Fibroblast of skin of abdomen (primary cell): ENCODE results near the gene TPT1.
A peak's percentile ranks its signal among the peaks of the same experiment; 100 is the strongest.
"Not testable (repeated sequence)": the region's sequence is repeated elsewhere in the genome, so short reads cannot be mapped to it uniquely, and the experiment has no call there.

ENCODE experiments used
- DNase-seq: peaks from one replicate; pipeline ENCODE4 v3.0.0-alpha.2; 2013

The TPT1 gene

DNA sequence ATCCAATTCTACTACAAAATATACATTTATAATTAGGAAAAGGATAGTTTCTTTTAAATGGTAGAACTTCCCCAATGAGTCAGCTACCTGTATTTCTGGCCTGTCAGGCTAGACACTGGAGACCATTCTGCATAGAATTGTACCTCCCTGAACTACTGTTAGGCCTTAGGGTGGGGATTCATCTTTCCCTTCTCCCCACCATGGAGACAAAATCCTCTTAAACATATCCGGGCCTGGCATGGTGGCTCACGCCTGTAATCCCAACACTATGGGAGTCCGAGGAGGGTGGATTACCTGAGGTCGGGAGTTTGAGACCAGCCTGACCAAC lies 24.5 kb upstream of the TPT1 start:
- DNase-seq, result no peak

DNA sequence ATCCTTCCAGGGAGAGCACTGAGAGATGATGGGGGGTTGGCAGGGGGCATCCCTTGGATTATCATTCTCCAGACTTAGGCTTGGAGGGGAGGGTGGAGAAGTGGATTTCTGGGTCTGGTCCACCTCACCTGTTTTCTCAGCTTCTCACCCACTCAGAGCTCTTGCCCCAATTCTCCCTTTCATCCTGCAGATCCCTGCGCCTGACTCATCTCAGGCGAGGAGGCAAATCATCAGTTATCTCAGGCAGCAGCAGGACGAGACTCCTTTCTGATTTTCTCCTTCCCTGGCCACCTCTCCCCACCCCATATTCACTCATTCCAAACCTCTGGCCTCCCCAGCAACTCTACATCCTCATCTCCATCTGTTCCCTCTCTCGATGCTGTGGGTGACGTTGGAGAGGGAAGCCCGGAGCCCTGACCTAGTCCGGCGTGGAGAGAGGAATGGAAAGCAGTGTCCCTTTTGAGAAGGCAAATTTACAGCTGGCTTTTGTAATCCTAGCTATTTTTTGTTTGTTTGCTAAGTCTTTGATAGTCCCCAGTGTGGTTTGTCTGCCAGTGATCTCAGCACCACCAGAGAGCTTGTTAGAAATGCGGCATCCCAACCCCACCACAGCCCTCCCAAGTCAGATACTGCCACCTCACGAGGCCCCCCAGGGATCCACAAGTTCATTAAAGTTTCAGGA lies 24.0 kb upstream of the TPT1 start:
- no peak for DNase-seq

DNA sequence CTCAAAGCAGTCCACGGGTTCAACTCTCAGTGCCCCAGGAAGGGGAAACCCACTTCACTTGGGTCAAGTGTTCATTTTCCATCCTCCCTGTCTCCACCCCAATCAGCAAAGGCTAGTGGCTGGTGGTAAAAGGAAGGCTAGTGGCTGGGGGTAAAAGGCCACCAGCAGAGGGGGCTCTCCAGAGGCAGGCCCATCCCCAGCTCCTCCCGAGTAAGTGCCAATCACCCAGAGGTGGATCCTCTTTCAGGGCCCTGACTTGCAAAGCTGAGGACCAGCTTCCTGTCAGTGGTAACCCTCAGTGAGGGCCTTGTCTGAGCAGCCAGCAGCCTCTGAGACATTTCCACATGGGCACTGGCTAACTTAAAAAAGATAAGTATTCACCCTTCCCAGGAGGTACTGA lies 22.0 kb upstream of the TPT1 start:
- DNase-seq, result no peak

DNA sequence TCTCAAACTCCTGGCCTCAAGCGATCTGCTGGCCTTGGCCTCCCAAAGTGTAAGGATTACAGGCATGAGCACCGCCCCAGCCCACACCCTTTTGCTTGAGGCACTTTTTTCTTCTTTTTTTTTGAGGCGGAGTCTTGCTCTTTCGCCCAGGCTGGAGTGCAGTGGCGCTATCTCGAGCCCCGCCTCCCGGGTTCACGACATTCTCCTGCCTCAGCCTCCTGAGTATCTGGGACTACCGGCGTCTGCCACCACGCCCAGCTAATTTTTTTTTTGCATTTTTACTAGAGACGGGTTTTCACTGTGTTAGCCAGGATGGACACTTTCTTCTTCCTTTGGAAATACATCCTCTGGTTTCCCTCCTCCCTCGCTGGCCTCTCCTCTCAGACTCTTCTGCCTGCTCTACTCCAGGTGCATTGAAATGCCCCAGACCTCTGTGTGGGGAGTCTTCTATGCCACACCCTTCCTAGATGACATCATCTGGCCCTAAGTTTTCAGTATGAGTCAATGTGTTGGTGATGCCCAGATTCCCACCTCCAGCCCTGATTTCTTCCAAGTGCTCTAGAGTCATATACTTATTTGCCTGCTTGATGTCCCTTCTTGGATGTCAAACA lies 20.7 kb upstream of the TPT1 start:
- DNase-seq, result no peak

DNA sequence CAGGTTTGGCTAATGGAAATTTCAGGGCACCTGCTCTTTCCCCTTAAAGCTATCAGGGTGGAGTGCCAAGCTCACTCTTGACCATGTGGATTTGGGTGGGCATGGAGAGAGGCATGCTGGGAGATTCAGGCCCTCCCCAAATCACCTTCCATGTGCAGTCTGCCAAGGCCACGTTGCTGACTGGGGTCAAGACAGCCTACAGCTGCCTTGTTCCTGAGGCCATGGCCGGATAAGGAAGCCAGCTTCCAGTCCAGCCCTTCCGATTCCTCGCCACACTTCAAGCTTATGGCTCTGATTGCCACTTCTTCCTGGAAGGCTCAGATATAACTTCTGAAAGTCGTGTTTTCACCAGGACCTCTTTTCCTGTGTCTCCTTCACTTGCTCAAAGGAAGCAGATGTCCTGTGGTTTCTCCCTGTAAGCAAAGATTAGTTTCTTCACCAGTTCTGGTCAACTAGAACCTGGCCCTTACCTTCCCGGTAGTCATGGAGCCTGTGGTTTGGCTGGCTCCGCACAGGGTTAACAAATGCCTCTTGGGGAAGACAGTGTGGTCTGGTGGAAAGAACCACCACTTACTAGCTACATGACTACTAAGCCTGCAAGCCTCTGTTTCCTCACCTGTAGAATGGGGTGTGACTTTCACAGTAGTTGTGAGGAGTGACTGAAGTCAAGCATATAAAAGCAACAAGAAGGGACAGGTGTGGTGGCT lies 16.1 kb upstream of the TPT1 start:
- no peak for DNase-seq

DNA sequence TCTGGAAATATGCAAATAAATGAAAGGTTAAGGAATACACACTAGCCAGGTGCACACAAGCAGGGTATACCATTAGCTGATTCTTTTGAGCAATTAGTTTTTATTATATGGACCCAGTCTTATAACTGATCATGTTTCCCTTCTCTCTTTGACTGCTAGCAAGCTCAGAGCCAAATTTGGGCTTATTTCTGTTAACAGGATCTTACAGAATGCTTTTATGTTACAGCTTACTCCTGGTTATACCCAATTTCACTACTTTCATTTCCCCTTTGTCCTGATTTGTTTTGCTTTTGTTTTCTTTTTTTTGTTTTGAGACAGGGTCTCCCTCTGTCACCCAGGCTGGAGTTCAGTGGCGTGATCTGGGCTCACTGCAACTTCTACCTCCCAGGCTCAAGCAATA lies 12.9 kb upstream of the TPT1 start:
- no peak for DNase-seq

DNA sequence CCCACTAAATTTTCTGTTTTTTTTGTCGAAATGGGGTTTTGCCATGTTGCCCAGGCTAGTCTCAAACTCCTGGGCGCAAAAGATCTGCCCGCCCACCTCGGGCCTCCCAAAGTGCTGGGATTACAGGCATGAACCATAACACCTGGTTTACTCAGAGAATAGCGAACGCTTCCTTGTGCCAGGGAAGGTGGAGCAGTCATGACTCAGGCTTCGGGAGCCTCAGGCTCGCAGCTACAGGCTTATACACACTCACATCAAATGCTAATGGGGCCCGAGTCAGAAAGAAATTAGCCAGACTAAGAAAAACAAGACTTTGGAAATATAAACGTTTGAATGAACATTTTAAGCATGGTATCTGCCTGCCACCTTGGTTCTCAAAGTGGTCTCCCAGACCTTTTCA lies 11.0 kb upstream of the TPT1 start:
- DNase-seq, result no peak

DNA sequence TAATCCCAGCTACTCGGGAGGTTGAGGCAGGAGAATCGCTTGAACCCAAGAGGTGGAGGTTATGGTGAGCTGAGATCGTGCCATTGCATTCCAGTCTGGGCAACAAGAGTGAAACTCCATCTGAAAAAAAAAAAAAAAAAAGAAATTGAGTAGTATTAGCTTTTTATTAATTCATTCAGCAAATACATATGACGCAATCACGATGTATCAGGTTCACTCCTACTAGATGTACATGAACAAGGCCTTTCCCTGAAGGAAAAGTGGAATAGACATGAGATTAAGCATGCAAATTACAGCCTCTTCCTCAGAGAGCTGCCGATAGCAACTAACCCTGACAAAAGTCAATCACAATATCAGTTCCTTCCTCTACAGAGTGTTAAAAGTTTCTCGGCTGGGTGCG lies 9.2 kb upstream of the TPT1 start:
- no peak for DNase-seq

DNA sequence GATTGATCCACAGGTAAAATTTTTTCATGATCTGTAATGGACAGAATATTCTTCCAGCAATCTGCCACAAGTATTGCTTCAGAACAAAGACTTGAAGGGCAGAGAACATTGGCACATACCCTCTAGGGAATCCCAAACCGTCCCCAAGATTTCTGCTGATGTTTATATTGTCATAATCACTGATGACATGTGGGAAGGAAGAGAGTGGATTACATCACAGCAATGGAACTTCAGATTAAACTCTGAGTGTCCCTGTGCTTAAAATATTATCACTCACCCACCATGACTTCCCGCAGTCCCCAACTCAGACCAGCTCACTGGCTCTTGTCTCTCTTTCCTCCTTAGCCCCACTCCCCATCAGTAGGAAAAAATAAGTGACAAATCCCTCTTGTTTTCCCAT lies 8.5 kb upstream of the TPT1 start:
- DNase-seq, result no peak

DNA sequence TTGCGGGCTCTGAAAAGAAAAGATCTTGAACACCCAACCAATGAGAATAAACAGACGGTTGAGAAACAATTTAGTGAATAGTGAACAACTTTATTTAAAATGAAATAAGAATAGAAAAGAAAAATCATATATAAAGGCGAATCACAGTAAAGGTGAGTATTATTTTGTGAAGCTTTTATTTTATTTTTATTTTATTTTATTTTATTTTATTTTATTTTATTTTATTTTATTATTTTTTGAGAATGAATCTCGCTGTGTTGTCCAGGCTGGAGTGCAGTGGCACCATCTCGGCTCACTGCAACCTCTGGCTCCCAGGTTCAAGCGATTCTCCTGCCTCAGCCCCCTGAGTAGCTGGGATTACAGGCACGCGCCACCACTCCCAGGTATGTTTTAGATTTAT lies 3.1 kb upstream of the TPT1 start:
- DNase-seq, result not testable (repeated sequence)

DNA sequence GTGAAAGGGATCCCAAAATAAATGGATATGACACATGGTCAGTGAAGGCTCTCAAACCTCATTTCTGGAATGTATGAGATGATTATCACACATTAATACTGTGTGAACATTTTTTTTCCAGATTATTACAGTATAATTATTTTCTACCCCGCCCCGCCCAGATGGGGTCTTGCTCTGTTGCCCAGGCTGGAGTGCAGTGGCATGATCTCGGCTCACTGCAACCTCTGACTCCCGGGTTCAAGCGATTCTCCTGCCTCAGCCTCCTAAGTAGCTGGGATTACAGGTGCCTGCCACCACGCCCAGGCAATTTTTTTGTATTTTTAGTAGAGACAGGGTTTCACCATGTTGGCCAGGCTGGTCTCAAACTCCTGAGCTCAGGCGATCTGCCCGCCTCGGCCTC lies 2.1 kb upstream of the TPT1 start:
- not testable (repeated sequence) for DNase-seq

DNA sequence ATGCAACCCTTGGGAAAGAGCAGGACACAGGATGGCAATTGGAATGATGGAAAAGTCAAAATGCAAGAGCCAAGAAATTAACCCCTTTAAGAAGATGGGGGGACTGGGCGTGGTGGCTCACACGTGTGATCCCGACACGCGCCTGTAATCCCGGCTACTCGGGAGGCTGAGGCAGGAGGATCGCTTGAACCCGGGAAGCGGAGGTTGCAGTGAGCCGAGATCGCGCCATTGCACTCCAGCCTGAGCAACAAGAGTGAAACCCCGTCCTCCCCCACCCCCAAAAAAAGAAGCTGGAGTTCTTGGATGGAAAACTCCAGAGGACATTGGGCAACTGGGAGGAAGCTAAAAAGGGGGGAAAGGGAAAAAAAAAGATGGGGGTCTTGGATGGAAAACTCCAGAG lies 1.7 kb upstream of the TPT1 start:
- DNase-seq, result not testable (repeated sequence)

DNA sequence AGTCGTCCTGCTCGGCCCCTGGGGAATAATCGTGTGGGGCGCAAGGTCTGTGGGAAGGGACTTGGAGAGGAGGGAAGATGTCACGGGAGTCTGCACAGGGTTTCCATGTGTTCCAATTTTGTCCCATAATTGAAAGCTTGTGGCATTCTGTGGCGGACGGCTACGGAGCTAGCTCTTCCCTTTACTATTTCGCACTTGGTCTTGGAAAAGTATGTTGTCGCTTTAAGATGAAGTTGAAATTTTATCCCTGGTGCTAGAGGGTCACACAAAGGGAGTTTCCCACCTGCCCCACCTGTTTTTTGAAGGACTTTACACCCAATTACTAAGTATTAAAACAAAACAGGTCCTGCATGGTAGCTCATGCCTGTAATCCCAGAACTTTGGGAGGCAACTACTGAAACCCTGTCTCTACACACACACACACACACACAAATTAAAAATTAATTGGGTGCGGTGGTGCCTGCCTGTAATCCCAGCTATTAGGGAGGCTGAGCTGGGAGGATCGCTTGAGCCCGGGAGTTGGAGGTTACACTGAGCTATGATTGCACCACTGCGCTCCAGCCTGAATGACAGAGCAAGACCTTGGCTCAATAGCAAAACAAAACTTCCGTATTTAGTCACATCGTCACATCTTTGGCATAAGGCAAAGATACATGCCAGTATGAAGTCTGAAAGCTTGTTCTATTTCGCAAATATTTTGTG lies 967 bp upstream of the TPT1 start:
- DNase-seq, result peak; percentile 46

DNA sequence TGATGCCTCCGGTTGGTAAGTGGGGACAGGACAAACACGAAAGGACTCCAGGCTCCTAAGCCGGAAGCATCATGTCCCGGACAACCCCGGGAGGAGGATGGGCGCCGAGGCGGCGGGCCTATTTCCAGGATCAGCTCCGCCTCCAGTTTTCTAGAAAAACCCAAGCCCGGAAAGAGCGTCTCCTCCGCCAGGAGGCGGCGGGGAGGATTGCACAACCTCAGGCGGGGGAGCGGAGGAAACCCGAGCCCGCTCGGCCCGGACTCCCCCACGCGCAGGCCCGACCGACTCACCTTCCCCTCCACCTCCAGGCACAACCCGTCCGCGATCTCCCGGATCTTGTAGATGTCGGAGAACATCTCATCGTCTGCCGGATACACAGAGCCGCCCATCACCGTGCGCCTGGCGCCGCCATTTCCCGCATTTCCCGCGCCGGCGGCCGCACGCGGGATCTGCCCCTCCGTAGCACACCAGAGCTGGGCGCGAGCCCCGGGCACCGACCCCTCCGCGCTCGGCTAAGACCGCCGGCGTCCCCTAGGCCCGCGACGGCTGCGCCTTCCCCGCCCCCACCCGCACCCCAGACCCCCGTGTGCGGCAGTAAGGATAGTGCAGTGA lies 455 bp downstream of the TPT1 start:
- DNase-seq, result peak; percentile 94

DNA sequence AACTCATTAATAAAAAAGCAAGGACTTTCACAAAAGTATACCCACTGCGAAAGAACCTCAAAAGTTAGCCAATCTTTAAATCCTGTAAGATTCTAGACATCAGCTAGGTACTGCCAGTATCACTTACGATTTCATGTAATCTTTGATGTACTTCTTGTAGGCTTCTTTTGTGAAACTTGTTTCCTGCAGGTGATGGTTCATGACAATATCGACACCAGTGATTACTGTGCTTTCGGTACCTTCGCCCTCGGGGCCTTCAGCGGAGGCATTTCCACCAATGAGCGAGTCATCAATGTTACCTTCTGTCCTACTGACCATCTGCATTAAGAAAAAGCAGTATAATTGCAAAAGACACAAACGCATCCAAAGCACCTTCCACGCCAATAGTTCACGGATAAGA lies 1.1 kb downstream of the TPT1 start:
- no peak for DNase-seq

DNA sequence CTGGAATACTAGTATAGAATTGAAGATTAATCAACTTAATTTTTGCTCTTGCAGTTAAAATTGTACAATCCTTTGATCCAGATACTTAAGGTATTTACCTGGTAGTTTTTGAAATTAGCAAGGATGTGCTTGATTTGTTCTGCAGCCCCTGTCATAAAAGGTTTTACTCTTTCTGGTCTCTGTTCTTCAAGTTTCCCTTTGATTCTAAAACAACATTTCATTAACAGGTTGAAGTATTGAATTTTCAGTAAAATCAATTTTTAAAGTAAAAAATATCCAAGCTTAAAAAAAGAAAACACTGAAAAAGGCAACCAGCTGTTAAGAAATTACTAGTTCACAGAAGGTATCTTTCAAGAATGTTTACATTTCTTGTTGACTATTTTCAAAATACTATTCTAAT lies 1.6 kb downstream of the TPT1 start:
- no peak for DNase-seq

DNA sequence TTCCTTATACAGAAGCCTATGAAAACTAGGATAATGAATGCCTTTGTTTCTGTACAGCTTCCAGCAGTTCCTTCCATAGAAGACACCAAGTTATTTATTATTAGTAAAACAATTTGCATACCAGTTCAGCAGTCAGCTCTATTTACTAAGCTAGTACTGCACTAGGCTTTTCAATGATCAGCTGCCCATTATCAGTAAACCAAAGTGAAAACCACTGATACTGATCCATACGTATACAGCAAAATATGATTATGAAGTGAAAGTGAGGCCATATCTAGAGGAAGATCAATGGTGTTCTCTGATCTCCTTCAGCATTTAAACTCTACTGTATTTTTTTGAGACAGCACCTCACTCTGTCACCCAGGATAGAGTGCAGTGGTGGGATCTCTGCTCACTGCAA lies 3.2 kb downstream of the TPT1 start:
- DNase-seq, result no peak

DNA sequence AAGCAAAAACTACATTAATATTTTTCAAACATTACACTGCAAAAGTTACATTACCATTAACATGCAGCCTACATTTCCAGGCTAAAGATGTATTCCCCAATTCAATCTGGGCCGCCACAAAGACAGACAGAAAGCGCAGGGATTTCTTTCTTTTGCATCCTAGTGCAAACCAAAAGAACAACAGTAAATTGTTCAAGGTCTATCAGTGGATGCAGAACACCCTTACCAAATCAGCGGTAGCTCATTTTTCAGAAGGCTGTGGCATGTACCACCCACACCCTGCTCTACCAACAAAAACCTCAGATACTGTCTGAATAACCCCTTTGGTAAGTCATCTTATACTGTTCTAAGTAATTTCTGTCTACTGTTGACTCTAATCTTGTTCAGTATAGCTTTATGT lies 3.6 kb downstream of the TPT1 start:
- no peak for DNase-seq

DNA sequence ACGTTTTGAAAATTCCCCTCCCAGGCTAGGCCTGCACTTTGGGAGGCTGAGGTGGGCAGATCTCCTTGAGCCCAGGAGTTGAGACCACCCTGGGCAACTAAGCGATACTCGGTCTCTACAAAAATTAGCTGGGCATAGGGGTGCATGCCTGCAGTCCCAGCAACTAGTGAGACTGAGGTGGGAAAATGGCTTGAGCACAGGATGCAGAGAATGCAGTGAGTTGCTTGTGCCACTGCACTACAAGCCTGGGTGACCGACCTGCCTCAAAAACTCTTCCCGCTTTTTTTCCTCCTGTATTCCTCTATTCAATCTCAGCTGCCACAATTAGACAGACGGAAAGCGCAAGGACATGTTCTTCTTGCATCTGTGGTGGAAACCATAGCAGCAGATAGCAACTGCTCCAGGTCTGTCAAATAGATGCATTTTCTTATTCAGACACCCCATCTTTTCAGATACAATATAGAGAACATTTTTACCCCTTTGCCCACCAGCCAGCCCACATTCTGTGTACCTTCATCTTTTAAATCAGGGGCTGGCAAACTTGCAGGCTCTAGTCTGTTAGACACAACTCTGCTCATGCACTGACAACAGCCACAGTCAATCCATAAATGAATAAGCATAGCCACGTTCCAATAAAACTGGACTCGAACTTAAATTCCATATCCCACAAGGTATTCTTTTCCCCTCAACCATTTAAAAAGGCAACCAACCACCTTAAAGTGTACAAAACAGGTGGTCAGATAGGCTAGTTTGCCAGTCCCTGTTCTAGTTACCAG lies 4.8 kb downstream of the TPT1 start:
- no peak for DNase-seq

DNA sequence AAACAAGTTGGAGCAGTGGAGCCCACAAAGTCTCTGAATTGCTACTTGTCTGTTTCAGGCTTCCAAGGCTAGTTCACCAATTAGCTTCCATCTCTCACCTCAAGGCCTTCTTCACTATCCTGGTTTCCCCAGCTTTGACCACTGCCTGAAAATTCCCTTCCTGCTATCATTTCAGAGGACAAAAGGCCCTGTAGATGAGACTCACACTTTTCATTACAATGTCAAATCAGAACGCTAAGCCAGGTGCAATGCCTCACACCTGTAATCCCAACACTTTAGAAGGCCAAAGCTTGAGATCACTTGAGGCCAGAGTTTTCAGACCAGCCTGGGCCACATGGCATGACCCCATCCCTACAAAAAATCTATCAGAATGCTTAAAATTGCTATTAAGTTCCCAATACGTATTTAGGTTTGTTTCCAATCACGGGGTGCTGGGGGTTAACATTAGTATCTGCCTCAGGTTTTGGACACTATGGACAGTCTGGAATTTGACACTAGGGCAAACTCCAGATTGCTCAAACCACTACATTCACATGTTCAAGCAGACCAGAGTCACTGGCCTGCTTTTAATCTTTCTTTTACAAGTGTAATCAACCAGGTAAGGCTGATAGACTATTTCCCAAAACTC lies 5.5 kb downstream of the TPT1 start:
- no peak for DNase-seq

DNA sequence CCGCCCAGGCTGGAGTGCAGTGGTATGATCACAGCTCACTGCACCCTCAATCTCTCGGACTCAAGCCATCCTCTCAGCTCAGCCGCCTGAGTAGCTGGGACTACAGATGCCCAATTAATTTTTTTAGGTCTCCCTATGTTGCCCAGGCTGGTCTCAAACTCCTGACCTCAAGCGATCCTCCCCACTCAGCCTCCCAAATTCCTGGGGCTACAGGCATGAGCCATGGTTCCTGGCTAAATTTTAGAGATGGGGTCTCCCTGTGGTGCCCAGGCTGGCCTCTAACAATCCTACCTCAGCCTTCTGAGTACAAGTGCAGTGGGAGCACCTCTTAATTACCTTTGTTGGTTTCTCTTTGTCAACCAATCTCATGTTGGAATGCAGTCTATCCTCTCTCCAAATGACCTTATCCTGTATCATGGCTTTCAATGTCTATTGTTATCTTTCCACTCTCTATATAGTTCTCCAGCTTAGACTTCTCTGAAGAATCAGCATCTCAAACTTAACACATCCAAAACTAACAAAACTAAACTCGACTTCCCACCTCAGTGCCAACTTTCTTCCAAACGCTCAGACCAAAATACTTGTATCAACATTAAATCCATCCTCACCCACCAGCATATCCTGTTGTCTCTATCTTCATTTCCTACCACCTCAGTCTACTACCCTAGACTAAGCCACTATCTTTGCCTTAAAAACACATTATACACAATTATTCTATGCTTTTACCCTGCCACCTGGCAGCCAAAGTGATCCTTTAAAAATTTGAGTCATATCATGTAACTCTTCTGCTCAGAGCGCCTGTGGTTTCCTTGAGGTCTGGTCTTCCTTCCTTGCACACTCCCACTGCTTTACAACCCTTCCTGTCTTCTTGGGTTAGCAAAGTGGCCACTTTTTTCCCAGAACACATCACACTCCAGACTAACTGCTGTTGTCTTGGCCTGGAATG lies 6.7 kb downstream of the TPT1 start:
- peak; percentile 44 for DNase-seq
